GM04503 (cell line): ENCODE measurements around the gene VSX2.

Source experiments
- DNase-seq: peaks from one replicate; pipeline ENCODE4 v3.0.0-alpha.2; 2012; ENCODE audit warnings: low read depth

Gene VSX2

DNA sequence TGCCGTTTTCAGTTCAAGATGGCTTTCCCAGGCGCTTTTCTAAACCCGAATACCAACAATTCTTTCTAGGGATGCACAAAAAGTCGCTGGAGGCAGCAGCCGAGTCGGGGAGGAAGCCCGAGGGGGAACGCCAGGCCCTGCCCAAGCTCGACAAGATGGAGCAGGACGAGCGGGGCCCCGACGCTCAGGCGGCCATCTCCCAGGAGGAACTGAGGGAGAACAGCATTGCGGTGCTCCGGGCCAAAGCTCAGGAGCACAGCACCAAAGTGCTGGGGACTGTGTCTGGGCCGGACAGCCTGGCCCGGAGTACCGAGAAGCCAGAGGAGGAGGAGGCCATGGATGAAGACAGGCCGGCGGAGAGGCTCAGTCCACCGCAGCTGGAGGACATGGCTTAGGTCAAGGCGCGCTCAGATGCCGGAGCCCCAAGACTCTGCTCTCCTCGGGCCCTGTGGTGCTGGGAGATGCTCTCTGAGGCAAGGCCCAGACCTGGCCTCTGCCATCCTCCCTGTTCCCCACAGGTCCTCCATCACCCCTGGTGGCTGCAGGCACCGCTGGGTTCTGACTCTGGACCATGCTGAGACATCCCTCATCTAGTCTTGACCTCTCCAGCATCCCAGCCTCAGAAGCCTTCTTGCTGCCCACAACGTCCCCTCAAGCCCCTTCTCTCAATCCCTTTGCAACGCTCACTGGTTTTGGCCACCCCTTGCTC is 21.4 kb downstream of the VSX2 start:
- DNase-seq, result no peak

DNA sequence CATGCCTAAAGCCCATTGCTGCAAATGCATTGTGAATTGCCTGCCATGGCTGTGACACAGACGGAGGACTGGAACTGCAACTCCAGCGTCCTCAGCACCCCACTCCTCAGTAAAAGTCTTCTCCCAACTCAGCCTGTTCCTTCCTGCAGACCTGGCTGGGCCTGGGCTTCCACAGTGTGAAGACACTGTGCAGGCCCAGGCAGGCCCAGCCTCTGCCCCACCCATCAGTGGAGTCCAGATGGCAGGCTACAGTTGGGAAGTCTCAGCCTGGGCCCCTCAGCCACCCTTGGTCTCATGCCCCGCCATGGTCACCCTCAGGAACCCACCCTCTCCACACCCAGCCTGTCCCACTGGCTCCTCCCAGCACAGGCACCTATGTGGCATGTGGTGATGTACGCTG is 22.0 kb downstream of the VSX2 start:
- no peak for DNase-seq

DNA sequence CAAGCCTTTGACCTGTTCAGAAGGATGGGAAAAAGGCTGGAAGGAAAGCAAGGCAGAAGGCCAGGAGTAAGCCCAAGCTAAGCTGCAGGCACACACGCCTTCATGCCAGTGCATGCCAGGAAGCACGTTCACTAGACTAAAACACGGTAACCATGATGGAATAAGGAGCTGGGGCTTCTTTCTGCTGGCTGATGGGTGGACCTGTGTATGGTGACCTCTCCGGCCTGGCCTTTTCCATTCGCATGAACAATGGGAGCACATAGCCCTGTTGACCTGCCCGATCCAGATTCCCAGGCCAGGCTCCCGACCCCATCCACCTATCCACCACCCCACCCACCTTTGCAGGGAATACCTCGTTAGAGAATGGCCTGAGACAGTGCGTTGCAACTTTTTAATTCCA is 22.8 kb downstream of the VSX2 start:
- DNase-seq, result no peak

DNA sequence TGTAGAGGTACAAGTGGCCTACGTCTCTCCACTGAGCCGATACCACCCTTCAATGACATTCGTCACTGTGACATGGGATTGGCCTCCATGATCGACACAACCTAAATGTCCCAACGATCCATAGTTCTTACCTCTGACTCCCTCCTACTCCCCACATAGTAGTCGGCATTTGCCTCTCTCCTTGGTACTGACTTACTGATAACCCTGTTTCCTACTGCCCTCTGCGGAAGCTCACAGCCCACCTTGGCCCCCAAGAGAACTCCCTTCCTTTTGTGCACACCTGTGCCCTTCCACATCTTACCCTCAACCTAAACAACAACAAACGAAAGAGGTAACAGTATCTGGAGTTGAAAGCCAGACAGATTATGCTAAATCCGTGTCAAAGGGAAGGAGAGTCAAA is 23.9 kb downstream of the VSX2 start:
- DNase-seq, result no peak

DNA sequence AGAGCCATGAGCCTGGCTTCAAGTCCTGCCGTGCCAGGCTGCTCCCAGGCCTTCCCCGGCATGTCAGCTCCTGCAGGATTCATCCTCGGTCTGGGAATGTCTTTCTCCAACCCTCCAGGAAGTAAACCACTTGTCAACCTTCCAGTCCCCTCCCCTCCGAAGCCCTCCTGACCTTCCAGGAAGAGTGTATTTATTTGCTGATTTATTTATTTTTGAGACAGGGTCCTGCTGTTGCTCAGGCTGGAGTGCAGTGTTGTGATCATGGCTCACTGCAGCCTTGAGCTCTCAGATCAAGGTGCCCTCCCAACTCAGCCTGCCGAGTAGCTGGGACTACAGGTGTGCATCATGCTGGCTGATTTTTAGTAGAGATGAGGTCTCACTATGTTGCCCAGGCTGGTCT is 24.7 kb downstream of the VSX2 start:
- no peak for DNase-seq

GRCh38 chr14:74265301-74265965 is 26.2 kb downstream of the VSX2 start:
- DNase-seq, result no peak

DNA sequence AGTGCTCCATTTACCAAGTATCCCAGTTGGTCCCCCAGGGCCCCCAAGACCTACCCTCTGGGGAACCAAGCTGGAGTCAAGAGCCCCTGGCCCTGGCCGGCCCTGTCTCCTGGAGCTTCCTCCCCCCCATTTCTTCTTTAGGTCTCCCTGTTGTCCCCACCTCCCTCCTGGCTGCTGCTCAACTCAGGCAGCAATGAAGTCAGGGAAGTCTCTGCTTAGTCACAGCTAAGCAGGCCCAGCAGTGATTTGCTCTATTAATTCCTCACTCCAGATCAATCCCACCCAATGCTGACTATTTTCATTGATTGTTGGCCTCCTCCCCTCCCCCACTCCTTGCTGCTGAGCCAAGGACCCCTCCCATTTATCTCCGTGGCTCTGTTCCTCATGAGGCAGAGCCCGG is 28.3 kb downstream of the VSX2 start:
- DNase-seq, result no peak

- peak; percentile 57 for DNase-seq
Measured at GRCh38 chr14:74270382-74271177, 31.3 kb downstream of the VSX2 start.

GRCh38 chr14:74271365-74271764 is 32.1 kb downstream of the VSX2 start:
- DNase-seq, result no peak

DNA sequence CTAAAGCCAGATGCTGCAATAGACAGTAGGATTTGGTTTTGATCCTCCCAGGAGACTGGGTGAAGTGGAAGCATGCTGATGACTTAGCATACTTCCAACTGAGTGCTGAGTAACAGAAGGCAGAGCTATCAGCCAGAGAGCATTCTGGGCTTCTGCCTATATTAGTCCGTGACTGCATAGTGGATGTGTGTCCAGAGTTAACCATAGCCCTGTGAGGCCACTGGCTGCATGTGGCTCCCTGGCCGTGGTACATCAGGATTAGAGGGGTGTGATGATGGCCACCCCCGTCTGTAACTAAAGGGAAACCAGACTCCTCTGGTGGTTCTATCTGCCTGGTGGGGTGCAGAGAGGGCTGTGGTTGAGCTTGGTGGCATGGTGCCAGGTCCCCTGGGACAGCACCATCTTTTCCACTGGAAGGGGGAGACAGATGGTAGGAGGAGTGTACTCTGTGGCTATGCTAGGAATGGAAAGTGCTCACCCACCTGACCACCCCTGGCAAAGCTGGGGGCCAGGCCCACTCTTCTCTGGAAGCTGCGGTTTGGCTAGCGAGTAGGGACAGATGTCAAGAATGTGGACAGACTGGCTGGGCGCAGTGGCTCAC is 36.1 kb downstream of the VSX2 start:
- DNase-seq, result peak; percentile 92

- no peak for DNase-seq
Measured at GRCh38 chr14:74278080-74278479, 38.8 kb downstream of the VSX2 start.

GRCh38 chr14:74281069-74281468 is 41.8 kb downstream of the VSX2 start:
- DNase-seq, result no peak

- no peak for DNase-seq
Measured at GRCh38 chr14:74286736-74287135, 47.5 kb downstream of the VSX2 start.

DNA sequence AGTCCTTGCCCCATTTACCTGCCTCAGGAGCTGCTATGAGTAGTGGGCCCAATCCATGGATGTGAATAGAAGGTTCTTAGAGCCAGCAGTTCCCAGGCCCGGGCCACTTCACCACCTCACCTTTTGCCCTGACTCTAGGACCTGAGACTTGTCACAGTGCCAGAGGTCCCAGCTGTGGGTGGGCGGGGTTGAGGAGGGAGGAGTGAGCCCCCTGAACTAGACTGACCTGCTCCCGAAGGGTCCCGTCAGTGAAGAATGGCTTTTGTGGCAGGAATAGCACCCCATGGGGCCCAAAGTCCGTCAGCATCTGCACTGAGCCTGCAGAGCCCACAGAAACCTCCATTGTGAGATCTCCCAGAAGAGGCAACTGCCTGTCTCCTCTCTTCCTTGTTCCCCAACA is 50.6 kb downstream of the VSX2 start:
- no peak for DNase-seq

GRCh38 chr14:74290415-74290814 is 51.2 kb downstream of the VSX2 start:
- no peak for DNase-seq

DNA sequence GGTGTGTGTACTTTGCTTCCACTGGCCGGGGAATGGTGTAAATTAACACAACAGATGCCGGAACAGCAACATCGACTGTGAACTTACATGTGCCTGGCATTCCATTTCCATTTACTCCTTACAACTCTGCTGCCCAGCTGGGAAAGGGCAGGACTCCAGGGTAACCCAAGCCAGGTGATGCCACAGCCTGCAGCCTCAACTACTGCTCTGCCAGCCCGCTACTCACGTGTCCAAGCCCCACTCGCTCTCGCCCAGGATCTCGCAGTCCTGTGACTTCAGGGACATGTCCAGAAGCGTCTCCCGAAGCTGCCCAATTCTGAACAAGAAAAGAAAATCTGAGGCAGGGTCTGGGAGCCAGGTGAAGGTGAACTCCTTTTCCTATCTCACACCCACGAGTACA is 52.8 kb downstream of the VSX2 start:
- DNase-seq, result no peak

GRCh38 chr14:74293606-74294005 is 54.4 kb downstream of the VSX2 start:
- no peak for DNase-seq

DNA sequence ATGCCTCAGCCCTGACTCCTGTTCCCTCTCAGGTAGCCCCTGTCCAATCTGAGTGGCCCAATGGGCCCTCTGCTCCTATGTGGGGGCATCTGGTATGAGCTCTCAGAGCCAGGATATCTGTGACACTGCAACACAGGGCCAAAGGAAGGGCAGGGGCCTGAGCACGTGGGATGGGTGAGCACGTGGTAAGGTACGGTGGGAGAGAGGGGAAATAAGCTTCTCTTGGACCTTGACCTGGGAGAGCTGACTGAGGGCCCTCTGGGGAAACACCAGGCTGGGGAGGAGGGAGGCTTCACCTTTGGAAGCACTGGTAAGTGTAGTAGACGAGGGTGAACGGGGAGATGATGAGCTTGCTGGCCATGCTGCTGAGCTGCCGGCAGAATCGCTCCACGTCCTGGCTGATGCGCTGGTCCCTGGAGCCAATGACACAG is 56.8 kb downstream of the VSX2 start:
- no peak for DNase-seq

DNA sequence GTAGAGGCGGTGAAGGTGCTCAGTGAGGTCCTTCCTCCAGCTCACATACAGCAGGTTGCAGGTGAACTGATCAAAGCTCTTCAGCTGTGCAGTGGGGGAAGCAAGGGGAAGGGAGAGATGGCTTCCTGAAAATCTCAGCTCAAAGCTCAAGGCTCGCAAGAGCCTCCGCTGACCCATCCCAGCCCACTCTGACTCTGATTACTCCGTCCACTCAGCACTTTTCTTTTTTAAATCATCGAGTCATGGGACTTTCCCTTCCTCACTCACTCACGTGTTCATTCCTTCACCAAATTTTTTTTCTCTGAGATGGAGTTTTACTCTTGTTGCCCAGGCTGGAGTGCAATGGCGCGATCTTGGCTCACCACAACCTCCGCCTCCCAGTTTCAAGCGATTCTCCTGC is 58.7 kb downstream of the VSX2 start:
- DNase-seq, result no peak

GRCh38 chr14:74299061-74299545 is 59.9 kb downstream of the VSX2 start:
- no peak for DNase-seq

DNA sequence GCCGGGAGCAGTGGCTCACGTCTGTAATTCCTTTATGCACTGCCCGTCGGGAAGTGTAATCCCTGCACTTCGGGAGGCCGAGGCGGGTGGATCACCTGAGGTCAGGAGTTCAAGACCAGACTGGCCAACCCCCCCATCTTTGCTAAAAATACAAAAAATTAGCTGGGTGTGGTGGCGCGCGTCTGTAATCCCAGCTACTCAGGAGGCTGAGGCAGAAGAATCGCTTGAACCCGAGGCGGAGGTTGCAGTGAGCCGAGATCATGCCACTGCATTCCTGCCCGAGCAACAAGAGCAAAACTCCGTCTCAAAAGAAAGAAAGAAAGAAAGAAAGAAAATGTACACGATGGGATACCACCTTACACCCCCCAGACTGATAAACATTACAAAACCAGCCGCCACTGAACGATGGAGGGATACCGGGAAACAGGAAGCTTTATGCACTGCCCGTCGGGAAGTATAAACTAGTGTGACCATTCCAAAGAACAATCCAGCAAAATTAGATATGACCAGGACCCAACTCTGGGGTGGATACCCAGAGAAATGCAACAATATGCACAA is 62.4 kb downstream of the VSX2 start:
- DNase-seq, result no peak

- DNase-seq, result no peak
Measured at GRCh38 chr14:74302152-74302628, 62.9 kb downstream of the VSX2 start.
